ENCODE data around the gene WDR36.

The WDR36 gene

GRCh38 chr5:111126896-111127295 is 34.7 kb downstream of the WDR36 start:
- H3K27me3 ChIP-seq (ENCODE audit: control insufficient read depth, low read length) = no peaks in the 10 kb centered on the region
- no peaks in the 10 kb centered on the region for H4K20me1 ChIP-seq (ENCODE audit: control insufficient read depth, insufficient read depth, low read depth, low read length)
- peaks cover 23% of the 10 kb centered on the region for H3F3A ChIP-seq (ENCODE audit: control insufficient read depth, insufficient read depth)
- no peak overlapping the region for H3K4me3 ChIP-seq (ENCODE audit: low read length)
- no peaks in the 10 kb centered on the region for H3K4me1 ChIP-seq (ENCODE audit: control insufficient read depth, low read length)
- H3K36me3 ChIP-seq (ENCODE audit: control insufficient read depth, low read length) = peaks cover 65% of the 10 kb centered on the region
- no peaks in the 10 kb centered on the region for H3K79me2 ChIP-seq (ENCODE audit: control insufficient read depth, low read length)
- no peak overlapping the region for H3K4me2 ChIP-seq (ENCODE audit: low read length)
- TF ChIP-seq CTCF (IDR thresholded peaks at IDR 0.05; ENCODE audit: low read depth, low read length, poor library complexity, severe bottlenecking) = no peak
- TF ChIP-seq EZH2phosphoT487 (IDR thresholded peaks at IDR 0.05; ENCODE audit: borderline replicate concordance, low read length) = no peak
- H3K27ac ChIP-seq (ENCODE audit: low read depth, low read length) = no peak overlapping the region
- no peaks in the 10 kb centered on the region for H3K9me3 ChIP-seq (ENCODE audit: control insufficient read depth, insufficient read depth, low read length)
- no peaks in the 10 kb centered on the region for H3K9me2 ChIP-seq (replicated peaks; ENCODE audit: control insufficient read depth, low read length)

GRCh38 chr5:111127453-111128195 is 35.5 kb downstream of the WDR36 start:
- peaks cover under 1% of the 10 kb centered on the region; the same call in 1 of the 2 replicates for H3K4me1 ChIP-seq (ENCODE audit: control insufficient read depth, low read length)
- no peaks in the 10 kb centered on the region for H3K9me3 ChIP-seq (ENCODE audit: control insufficient read depth, insufficient read depth, low read length)
- H3K4me3 ChIP-seq (ENCODE audit: low read length) = no peak overlapping the region
- no peak overlapping the region for H3K27ac ChIP-seq (ENCODE audit: low read depth, low read length)
- H3K27me3 ChIP-seq (ENCODE audit: control insufficient read depth, low read length) = no peaks in the 10 kb centered on the region
- H3K36me3 ChIP-seq (ENCODE audit: control insufficient read depth, low read length) = peaks cover 57% of the 10 kb centered on the region
- no peak overlapping the region for H3K4me2 ChIP-seq (ENCODE audit: low read length)
- no peaks in the 10 kb centered on the region for H3K9me2 ChIP-seq (replicated peaks; ENCODE audit: control insufficient read depth, low read length)
- H3F3A ChIP-seq (ENCODE audit: control insufficient read depth, insufficient read depth) = peaks cover 23% of the 10 kb centered on the region
- no peaks in the 10 kb centered on the region for H3K79me2 ChIP-seq (ENCODE audit: control insufficient read depth, low read length)
- TF ChIP-seq EZH2phosphoT487 (IDR thresholded peaks at IDR 0.05; ENCODE audit: borderline replicate concordance, low read length) = no peak
- TF ChIP-seq CTCF (IDR thresholded peaks at IDR 0.05; ENCODE audit: low read depth, low read length, poor library complexity, severe bottlenecking) = no peak
- H4K20me1 ChIP-seq (ENCODE audit: control insufficient read depth, insufficient read depth, low read depth, low read length) = no peaks in the 10 kb centered on the region

- no peak for TF ChIP-seq CTCF (IDR thresholded peaks at IDR 0.05; ENCODE audit: low read depth, low read length, poor library complexity, severe bottlenecking)
- TF ChIP-seq EZH2phosphoT487 (IDR thresholded peaks at IDR 0.05; ENCODE audit: borderline replicate concordance, low read length) = no peak
- H3K36me3 ChIP-seq (ENCODE audit: control insufficient read depth, low read length) = peaks cover 36% of the 10 kb centered on the region
- no peak overlapping the region for H3K4me2 ChIP-seq (ENCODE audit: low read length)
- H3K27ac ChIP-seq (ENCODE audit: low read depth, low read length) = no peak overlapping the region
- H3K79me2 ChIP-seq (ENCODE audit: control insufficient read depth, low read length) = no peaks in the 10 kb centered on the region
- peaks cover 20% of the 10 kb centered on the region for H3F3A ChIP-seq (ENCODE audit: control insufficient read depth, insufficient read depth)
- H3K4me1 ChIP-seq (ENCODE audit: control insufficient read depth, low read length) = peaks cover 4% of the 10 kb centered on the region; the same call in 1 of the 2 replicates
- no peaks in the 10 kb centered on the region for H3K27me3 ChIP-seq (ENCODE audit: control insufficient read depth, low read length)
- no peak overlapping the region for H3K4me3 ChIP-seq (ENCODE audit: low read length)
- no peaks in the 10 kb centered on the region for H3K9me3 ChIP-seq (ENCODE audit: control insufficient read depth, insufficient read depth, low read length)
- H4K20me1 ChIP-seq (ENCODE audit: control insufficient read depth, insufficient read depth, low read depth, low read length) = no peaks in the 10 kb centered on the region
- H3K9me2 ChIP-seq (replicated peaks; ENCODE audit: control insufficient read depth, low read length) = no peaks in the 10 kb centered on the region
These were observed 37.8 kb downstream of the WDR36 start for GRCh38 chr5:111129938-111130337.
